HG02885 (cell line): Measurements from ENCODE around the gene DENND2A.
A peak's percentile ranks its signal among the peaks of the same experiment; 100 is the strongest.
"Not testable (repeated sequence)": the region's sequence is repeated elsewhere in the genome, so short reads cannot be mapped to it uniquely, and the experiment has no call there.

Experiments
- ATAC-seq: cut with Tn5 transposase; IDR thresholded peaks from one replicate; pipeline ENCODE4 v1.9.1; 2021; ENCODE audit warnings: mild to moderate bottlenecking; ENCODE audit not compliant: unreplicated experiment, poor library complexity

DENND2A gene

GRCh38 chr7:140525743-140526142, 114.9 kb downstream of the DENND2A start:
- no peak for ATAC-seq

GRCh38 chr7:140521421-140521820, 119.2 kb downstream of the DENND2A start:
- no peak for ATAC-seq

- no peak for ATAC-seq
Observed at GRCh38 chr7:140519007-140519399, 121.6 kb downstream of the DENND2A start.

GRCh38 chr7:140518370-140519006, 122.1 kb downstream of the DENND2A start:
- ATAC-seq = no peak

GRCh38 chr7:140517546-140518369, 122.9 kb downstream of the DENND2A start:
- peak; percentile 56 for ATAC-seq

- no peak for ATAC-seq
Observed at GRCh38 chr7:140512317-140513000, 128.2 kb downstream of the DENND2A start.

GRCh38 chr7:140509789-140510188, 130.8 kb downstream of the DENND2A start:
- no peak for ATAC-seq

GRCh38 chr7:140507556-140507955, 133.1 kb downstream of the DENND2A start:
- ATAC-seq = not testable (repeated sequence)

GRCh38 chr7:140506788-140507464, 133.7 kb downstream of the DENND2A start:
- no peak for ATAC-seq

- ATAC-seq = no peak
Observed at GRCh38 chr7:140501966-140502365, 138.6 kb downstream of the DENND2A start.

GRCh38 chr7:140497807-140498206, 142.8 kb downstream of the DENND2A start:
- ATAC-seq = not testable (repeated sequence)

GRCh38 chr7:140497241-140497769, 143.3 kb downstream of the DENND2A start:
- ATAC-seq = no peak

GRCh38 chr7:140495514-140496097, 145.0 kb downstream of the DENND2A start:
- ATAC-seq = no peak

GRCh38 chr7:140494867-140495266, 145.7 kb downstream of the DENND2A start:
- ATAC-seq = no peak

- ATAC-seq = no peak
Observed at GRCh38 chr7:140489026-140489359, 151.6 kb downstream of the DENND2A start.

- no peak for ATAC-seq
Observed at GRCh38 chr7:140485500-140486265, 154.9 kb downstream of the DENND2A start.

- no peak for ATAC-seq
Observed at GRCh38 chr7:140484951-140485499, 155.6 kb downstream of the DENND2A start.

GRCh38 chr7:140484479-140484878, 156.1 kb downstream of the DENND2A start:
- no peak for ATAC-seq

- no peak for ATAC-seq
Observed at GRCh38 chr7:140479739-140480084, 160.9 kb downstream of the DENND2A start.
